ENCODE results near the gene ATRX.
"Not testable (repeated sequence)": the region's sequence is repeated elsewhere in the genome, so short reads cannot be mapped to it uniquely, and the experiment has no call there.

GRCh38 chrX:77821989-77822388 is 36.0 kb upstream of the ATRX start:
- not testable (repeated sequence) for TF ChIP-seq POLR2A, POLR2AphosphoS5 (IDR thresholded peaks at IDR 0.05; ENCODE audit: low read depth, low read length)

All from GM12892 (cell line).